Measurements from ENCODE around the gene ETFDH. TPM values are rescaled to one million over a fixed set of nuclear protein-coding genes. Genes with fewer than 3 reads are reported as not detected.

Gene ETFDH
- total and polyA plus RNA-seq, 9 of the 15 experiments (the other 6 are each of a cell fraction or from before 2014, with no cell fraction given): 14.6 to 33.6 (median 25.9) TPM

DNA sequence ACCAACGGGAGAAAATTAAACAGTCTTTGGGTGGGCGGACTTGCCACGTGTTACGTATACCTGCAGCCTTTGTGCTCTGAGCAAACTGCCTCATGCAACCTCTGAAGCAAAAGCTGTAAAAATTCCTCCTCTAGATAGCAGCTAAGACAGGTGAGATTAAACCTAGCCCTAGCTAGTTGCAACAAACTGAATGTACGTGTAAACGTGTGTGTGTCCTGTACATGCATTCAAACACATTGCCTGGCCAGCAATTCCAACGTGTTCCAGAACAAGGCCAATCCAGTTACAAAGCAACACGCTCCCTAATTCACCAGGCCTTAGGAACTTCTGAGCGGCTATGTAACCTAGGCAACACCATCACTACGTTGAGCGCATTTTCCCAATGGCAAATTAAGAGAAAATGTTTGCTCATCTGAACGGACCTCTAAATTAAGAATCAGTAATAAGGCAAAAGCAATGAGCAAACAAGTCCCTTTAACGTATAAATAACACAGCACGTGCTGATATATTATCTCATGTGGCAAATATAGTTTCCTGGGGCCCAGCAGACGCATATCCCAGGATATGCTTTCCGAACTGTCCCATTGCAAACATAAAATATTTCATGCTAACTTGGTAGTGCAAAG, 50.3 kb downstream of the ETFDH start (continued):
- TF ChIP-seq, protein P1, sequence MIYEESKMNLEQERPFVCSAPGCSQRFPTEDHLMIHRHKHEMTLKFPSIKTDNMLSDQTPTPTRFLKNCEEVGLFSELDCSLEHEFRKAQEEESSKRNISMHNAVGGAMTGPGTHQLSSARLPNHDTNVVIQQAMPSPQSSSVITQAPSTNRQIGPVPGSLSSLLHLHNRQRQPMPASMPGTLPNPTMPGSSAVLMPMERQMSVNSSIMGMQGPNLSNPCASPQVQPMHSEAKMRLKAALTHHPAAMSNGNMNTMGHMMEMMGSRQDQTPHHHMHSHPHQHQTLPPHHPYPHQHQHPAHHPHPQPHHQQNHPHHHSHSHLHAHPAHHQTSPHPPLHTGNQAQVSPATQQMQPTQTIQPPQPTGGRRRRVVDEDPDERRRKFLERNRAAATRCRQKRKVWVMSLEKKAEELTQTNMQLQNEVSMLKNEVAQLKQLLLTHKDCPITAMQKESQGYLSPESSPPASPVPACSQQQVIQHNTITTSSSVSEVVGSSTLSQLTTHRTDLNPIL (CRISPR knock-in tag; IDR thresholded peaks at IDR 0.05): no peak
- peak; percentile 29; the same call in 1 of the 2 replicates for TF ChIP-seq ZSCAN29 (IDR thresholded peaks at IDR 0.05)
- TF ChIP-seq, protein P2, sequence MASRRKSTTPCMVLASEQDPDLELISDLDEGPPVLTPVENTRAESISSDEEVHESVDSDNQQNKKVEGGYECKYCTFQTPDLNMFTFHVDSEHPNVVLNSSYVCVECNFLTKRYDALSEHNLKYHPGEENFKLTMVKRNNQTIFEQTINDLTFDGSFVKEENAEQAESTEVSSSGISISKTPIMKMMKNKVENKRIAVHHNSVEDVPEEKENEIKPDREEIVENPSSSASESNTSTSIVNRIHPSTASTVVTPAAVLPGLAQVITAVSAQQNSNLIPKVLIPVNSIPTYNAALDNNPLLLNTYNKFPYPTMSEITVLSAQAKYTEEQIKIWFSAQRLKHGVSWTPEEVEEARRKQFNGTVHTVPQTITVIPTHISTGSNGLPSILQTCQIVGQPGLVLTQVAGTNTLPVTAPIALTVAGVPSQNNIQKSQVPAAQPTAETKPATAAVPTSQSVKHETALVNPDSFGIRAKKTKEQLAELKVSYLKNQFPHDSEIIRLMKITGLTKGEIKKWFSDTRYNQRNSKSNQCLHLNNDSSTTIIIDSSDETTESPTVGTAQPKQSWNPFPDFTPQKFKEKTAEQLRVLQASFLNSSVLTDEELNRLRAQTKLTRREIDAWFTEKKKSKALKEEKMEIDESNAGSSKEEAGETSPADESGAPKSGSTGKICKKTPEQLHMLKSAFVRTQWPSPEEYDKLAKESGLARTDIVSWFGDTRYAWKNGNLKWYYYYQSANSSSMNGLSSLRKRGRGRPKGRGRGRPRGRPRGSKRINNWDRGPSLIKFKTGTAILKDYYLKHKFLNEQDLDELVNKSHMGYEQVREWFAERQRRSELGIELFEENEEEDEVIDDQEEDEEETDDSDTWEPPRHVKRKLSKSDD (conservative IDR thresholded peaks at IDR 0.05; ENCODE audit: low read length): no peak
- TF ChIP-seq SREBF2 (CRISPR knock-in tag; IDR thresholded peaks at IDR 0.05): no peak; the same call in 1 of the 2 replicates
- peak; percentile 79 for TF ChIP-seq ZNF764 (CRISPR knock-in tag; IDR thresholded peaks at IDR 0.05; ENCODE audit: low read depth)
- TF ChIP-seq, protein P3, sequence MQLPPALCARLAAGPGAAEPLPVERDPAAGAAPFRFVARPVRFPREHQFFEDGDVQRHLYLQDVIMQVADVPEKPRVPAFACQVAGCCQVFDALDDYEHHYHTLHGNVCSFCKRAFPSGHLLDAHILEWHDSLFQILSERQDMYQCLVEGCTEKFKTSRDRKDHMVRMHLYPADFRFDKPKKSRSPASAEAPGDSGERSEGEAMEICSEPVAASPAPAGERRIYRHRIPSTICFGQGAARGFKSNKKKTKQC (CRISPR knock-in tag; IDR thresholded peaks at IDR 0.05): no peak
- TF ChIP-seq DDX20 (tag; IDR thresholded peaks at IDR 0.05; ENCODE audit: low read depth): no peak
- no peak for TF ChIP-seq ZNF232 (CRISPR knock-in tag; IDR thresholded peaks at IDR 0.05)
- no peak for TF ChIP-seq SUPT5H (IDR thresholded peaks at IDR 0.05)
- no peak for TF ChIP-seq NFXL1 (CRISPR knock-in tag; IDR thresholded peaks at IDR 0.05)
- TF ChIP-seq, protein P4, sequence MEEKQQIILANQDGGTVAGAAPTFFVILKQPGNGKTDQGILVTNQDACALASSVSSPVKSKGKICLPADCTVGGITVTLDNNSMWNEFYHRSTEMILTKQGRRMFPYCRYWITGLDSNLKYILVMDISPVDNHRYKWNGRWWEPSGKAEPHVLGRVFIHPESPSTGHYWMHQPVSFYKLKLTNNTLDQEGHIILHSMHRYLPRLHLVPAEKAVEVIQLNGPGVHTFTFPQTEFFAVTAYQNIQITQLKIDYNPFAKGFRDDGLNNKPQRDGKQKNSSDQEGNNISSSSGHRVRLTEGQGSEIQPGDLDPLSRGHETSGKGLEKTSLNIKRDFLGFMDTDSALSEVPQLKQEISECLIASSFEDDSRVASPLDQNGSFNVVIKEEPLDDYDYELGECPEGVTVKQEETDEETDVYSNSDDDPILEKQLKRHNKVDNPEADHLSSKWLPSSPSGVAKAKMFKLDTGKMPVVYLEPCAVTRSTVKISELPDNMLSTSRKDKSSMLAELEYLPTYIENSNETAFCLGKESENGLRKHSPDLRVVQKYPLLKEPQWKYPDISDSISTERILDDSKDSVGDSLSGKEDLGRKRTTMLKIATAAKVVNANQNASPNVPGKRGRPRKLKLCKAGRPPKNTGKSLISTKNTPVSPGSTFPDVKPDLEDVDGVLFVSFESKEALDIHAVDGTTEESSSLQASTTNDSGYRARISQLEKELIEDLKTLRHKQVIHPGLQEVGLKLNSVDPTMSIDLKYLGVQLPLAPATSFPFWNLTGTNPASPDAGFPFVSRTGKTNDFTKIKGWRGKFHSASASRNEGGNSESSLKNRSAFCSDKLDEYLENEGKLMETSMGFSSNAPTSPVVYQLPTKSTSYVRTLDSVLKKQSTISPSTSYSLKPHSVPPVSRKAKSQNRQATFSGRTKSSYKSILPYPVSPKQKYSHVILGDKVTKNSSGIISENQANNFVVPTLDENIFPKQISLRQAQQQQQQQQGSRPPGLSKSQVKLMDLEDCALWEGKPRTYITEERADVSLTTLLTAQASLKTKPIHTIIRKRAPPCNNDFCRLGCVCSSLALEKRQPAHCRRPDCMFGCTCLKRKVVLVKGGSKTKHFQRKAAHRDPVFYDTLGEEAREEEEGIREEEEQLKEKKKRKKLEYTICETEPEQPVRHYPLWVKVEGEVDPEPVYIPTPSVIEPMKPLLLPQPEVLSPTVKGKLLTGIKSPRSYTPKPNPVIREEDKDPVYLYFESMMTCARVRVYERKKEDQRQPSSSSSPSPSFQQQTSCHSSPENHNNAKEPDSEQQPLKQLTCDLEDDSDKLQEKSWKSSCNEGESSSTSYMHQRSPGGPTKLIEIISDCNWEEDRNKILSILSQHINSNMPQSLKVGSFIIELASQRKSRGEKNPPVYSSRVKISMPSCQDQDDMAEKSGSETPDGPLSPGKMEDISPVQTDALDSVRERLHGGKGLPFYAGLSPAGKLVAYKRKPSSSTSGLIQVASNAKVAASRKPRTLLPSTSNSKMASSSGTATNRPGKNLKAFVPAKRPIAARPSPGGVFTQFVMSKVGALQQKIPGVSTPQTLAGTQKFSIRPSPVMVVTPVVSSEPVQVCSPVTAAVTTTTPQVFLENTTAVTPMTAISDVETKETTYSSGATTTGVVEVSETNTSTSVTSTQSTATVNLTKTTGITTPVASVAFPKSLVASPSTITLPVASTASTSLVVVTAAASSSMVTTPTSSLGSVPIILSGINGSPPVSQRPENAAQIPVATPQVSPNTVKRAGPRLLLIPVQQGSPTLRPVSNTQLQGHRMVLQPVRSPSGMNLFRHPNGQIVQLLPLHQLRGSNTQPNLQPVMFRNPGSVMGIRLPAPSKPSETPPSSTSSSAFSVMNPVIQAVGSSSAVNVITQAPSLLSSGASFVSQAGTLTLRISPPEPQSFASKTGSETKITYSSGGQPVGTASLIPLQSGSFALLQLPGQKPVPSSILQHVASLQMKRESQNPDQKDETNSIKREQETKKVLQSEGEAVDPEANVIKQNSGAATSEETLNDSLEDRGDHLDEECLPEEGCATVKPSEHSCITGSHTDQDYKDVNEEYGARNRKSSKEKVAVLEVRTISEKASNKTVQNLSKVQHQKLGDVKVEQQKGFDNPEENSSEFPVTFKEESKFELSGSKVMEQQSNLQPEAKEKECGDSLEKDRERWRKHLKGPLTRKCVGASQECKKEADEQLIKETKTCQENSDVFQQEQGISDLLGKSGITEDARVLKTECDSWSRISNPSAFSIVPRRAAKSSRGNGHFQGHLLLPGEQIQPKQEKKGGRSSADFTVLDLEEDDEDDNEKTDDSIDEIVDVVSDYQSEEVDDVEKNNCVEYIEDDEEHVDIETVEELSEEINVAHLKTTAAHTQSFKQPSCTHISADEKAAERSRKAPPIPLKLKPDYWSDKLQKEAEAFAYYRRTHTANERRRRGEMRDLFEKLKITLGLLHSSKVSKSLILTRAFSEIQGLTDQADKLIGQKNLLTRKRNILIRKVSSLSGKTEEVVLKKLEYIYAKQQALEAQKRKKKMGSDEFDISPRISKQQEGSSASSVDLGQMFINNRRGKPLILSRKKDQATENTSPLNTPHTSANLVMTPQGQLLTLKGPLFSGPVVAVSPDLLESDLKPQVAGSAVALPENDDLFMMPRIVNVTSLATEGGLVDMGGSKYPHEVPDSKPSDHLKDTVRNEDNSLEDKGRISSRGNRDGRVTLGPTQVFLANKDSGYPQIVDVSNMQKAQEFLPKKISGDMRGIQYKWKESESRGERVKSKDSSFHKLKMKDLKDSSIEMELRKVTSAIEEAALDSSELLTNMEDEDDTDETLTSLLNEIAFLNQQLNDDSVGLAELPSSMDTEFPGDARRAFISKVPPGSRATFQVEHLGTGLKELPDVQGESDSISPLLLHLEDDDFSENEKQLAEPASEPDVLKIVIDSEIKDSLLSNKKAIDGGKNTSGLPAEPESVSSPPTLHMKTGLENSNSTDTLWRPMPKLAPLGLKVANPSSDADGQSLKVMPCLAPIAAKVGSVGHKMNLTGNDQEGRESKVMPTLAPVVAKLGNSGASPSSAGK (IDR thresholded peaks at IDR 0.05): peak; percentile 19; the same call in 1 of the 2 replicates
- no peak for TF ChIP-seq TAF9B (IDR thresholded peaks at IDR 0.05; ENCODE audit: partially characterized antibody)

Measured in K562 (cell line).